Epidermal melanocyte (primary cell): ENCODE results near the gene PHF21B.
"Not testable (repeated sequence)": the region's sequence is repeated elsewhere in the genome, so short reads cannot be mapped to it uniquely, and the experiment has no call there.

Experiments used
- DNase-seq: peaks from one replicate; pipeline ENCODE4 v3.0.0; 2011; ENCODE audit warnings: low spot score; ENCODE audit not compliant: insufficient read length

Gene PHF21B

GRCh38 chr22:44918925-44919392 is 90.8 kb downstream of the PHF21B start:
- no peak for DNase-seq

GRCh38 chr22:44918166-44918924 is 91.5 kb downstream of the PHF21B start:
- no peak for DNase-seq

GRCh38 chr22:44917372-44918165 is 92.2 kb downstream of the PHF21B start:
- no peak for DNase-seq

GRCh38 chr22:44916281-44917231 is 93.2 kb downstream of the PHF21B start:
- no peak for DNase-seq

GRCh38 chr22:44915441-44915840 is 94.4 kb downstream of the PHF21B start:
- no peak for DNase-seq

- no peak for DNase-seq
These were observed 95.6 kb downstream of the PHF21B start for GRCh38 chr22:44914026-44914721.

GRCh38 chr22:44913198-44913983 is 96.4 kb downstream of the PHF21B start:
- DNase-seq: no peak

- no peak for DNase-seq
These were observed 100.6 kb downstream of the PHF21B start for GRCh38 chr22:44909241-44909640.

- DNase-seq: no peak
These were observed 101.8 kb downstream of the PHF21B start for GRCh38 chr22:44907765-44908737.

- DNase-seq: no peak
These were observed 102.7 kb downstream of the PHF21B start for GRCh38 chr22:44906999-44907644.

GRCh38 chr22:44906248-44906936 is 103.4 kb downstream of the PHF21B start:
- no peak for DNase-seq

GRCh38 chr22:44904492-44905152 is 105.2 kb downstream of the PHF21B start:
- not testable (repeated sequence) for DNase-seq

GRCh38 chr22:44903164-44903563 is 106.6 kb downstream of the PHF21B start:
- not testable (repeated sequence) for DNase-seq

- no peak for DNase-seq
These were observed 108.5 kb downstream of the PHF21B start for GRCh38 chr22:44901301-44901700.

- no peak for DNase-seq
These were observed 111.6 kb downstream of the PHF21B start for GRCh38 chr22:44898236-44898635.

- DNase-seq: no peak
These were observed 114.3 kb downstream of the PHF21B start for GRCh38 chr22:44895296-44896055.
